ENCODE results near the gene CAMK2A.

CAMK2A gene

GRCh38 chr5:150217038-150217437 lies 72.5 kb downstream of the CAMK2A start:
- TF ChIP-seq CTCF (IDR thresholded peaks at IDR 0.05; ENCODE audit: extremely low read depth, missing control alignments), result no peak
- DNase-seq (ENCODE audit: low spot score), result no peak

- no peak for DNase-seq (ENCODE audit: low spot score)
- no peak for TF ChIP-seq CTCF (IDR thresholded peaks at IDR 0.05; ENCODE audit: extremely low read depth, missing control alignments)
Measured at GRCh38 chr5:150215979-150216944, 73.3 kb downstream of the CAMK2A start.

GRCh38 chr5:150214289-150214688 lies 75.3 kb downstream of the CAMK2A start:
- DNase-seq (ENCODE audit: low spot score), result no peak
- no peak for TF ChIP-seq CTCF (IDR thresholded peaks at IDR 0.05; ENCODE audit: extremely low read depth, missing control alignments)

GRCh38 chr5:150213530-150213929 lies 76.0 kb downstream of the CAMK2A start:
- TF ChIP-seq CTCF (IDR thresholded peaks at IDR 0.05; ENCODE audit: extremely low read depth, missing control alignments), result no peak
- no peak for DNase-seq (ENCODE audit: low spot score)

- no peak for DNase-seq (ENCODE audit: low spot score)
- no peak for TF ChIP-seq CTCF (IDR thresholded peaks at IDR 0.05; ENCODE audit: extremely low read depth, missing control alignments)
Measured at GRCh38 chr5:150211156-150212030, 78.2 kb downstream of the CAMK2A start.

GRCh38 chr5:150210644-150211043 lies 78.9 kb downstream of the CAMK2A start:
- TF ChIP-seq CTCF (IDR thresholded peaks at IDR 0.05; ENCODE audit: extremely low read depth, missing control alignments), result no peak
- DNase-seq (ENCODE audit: low spot score), result no peak

All from GM20000 (cell line).